Esophagus squamous epithelium (tissue), 5 donors: Measurements from ENCODE around the gene MAD2L2. TPM values are rescaled to one million over a fixed set of nuclear protein-coding genes. Genes with fewer than 3 reads are reported as not detected.
"Not testable (repeated sequence)": the region's sequence is repeated elsewhere in the genome, so short reads cannot be mapped to it uniquely, and the experiment has no call there.

Source experiments
- DNase-seq: peaks from one replicate; lab custom pipeline; 2025; lab: John Stamatoyannopoulos, UW
- H3K27ac ChIP-seq, 4 donors: fragments of 200-600 bp; sonication (generic); one replicate each; pipeline ENCODE4 v1.5.1; 2016 to 2019; ENCODE audit warnings: mild to moderate bottlenecking in 1 of 4
- H3K27me3 ChIP-seq, 4 donors: fragments of 200-600 bp; sonication (generic); 1 replicate in 3 of 4; 2 replicates in 1 of 4; pipeline versions ENCODE4 v1.5.1 to v1.6.0; 2017 to 2021; ENCODE audit warnings: antibody characterized with exemption in 1 of 4
- H3K36me3 ChIP-seq, 3 donors: fragments of 200-600 bp; sonication (generic); one replicate each; pipeline ENCODE4 v1.5.1; 2016 to 2019
- H3K4me1 ChIP-seq, 3 donors: fragments of 200-600 bp; sonication (generic); one replicate each; pipeline ENCODE4 v1.5.1; 2017 to 2019
- H3K4me3 ChIP-seq, 4 donors: fragments of 200-600 bp; sonication (generic); 1 replicate in 3 of 4; 2 replicates in 1 of 4; pipeline ENCODE4 v1.5.1; 2016 to 2019; ENCODE audit warnings: mild to moderate bottlenecking in 2 of 4, moderate library complexity in 1 of 4
- H3K9me3 ChIP-seq, 3 donors: fragments of 200-600 bp; sonication (generic); one replicate each; pipeline ENCODE4 v1.5.1; 2016 to 2019
- POLR2A ChIP-seq, 4 donors: fragments of 450-650 bp; IDR thresholded peaks; one replicate each; pipeline ENCODE4 v1.6.1; 2017; ENCODE audit warnings: antibody characterized with exemption in 4 of 4, mild to moderate bottlenecking in 4 of 4, moderate library complexity in 3 of 4
- WGBS, 2 donors: methylation state at CpG; one replicate each; pipeline ENCODE4 v1.1.5; 2018; 5-methylcytosine and 5-hydroxymethylcytosine counted together
- intact Hi-C: fragments of 100-400 bp; cut with DNase I; formaldehyde crosslinking; loops from one replicate; pipeline ENCODE4 v1.15.0; 2022
- total RNA-seq, 4 donors: library from RNA; depleted of rRNA; stranded (reverse); fragments of >200 nt; gene quantifications; one replicate each; pipeline ENCODE4 v1.1.0, GENCODE V29; 2016
- TF ChIP-seq, protein P1 (sequence below), 6 experiments: fragments of 450-650 bp in 4 of 6; fragments of 200-600 bp in 2 of 6; sonication (generic) in 2 of 6; IDR thresholded peaks; one replicate each; pipeline ENCODE4 v1.5.1; 2016 to 2019; ENCODE audit warnings: antibody characterized with exemption in 6 of 6, mild to moderate bottlenecking in 4 of 6, moderate library complexity in 4 of 6
- donor health status: DM: yes; HTN: yes; CAD: no.

Gene MAD2L2
- total RNA-seq, 4 donors from 2014 or later: 12.1 to 22.8 (median 18.9) TPM

DNA sequence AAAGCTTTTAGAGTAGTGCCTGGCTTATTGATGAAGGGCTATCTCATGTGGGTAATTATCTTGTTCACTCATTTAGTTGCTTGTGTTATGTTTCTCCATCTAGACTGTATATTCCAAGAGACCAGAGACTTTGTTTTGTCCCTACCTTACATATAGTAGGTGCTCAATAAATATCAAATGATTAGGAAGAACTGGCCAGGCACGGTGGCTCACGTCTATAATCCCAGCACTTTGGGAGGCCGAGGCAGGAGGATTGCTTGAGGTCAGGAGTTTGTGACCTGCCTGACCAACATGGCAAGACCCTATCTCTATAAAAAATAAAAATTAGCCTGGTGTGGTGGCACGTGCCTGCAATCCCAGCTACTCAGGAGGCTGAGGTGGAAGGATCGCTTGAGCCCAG lies 35.7 kb downstream of the MAD2L2 start:
- DNase-seq: no peak
- no peak for TF ChIP-seq POLR2A (IDR thresholded peaks at IDR 0.05)
- TF ChIP-seq, protein P1, sequence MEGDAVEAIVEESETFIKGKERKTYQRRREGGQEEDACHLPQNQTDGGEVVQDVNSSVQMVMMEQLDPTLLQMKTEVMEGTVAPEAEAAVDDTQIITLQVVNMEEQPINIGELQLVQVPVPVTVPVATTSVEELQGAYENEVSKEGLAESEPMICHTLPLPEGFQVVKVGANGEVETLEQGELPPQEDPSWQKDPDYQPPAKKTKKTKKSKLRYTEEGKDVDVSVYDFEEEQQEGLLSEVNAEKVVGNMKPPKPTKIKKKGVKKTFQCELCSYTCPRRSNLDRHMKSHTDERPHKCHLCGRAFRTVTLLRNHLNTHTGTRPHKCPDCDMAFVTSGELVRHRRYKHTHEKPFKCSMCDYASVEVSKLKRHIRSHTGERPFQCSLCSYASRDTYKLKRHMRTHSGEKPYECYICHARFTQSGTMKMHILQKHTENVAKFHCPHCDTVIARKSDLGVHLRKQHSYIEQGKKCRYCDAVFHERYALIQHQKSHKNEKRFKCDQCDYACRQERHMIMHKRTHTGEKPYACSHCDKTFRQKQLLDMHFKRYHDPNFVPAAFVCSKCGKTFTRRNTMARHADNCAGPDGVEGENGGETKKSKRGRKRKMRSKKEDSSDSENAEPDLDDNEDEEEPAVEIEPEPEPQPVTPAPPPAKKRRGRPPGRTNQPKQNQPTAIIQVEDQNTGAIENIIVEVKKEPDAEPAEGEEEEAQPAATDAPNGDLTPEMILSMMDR (IDR thresholded peaks at IDR 0.05): no peak
- WGBS, 2 donors: 87 to 88% methylated on average over 4 to 5 of the region's 5 CpGs
- no peaks in the 10 kb centered on the region for H3K36me3 ChIP-seq
- no peak overlapping the region for H3K27ac ChIP-seq
- peaks cover 0 to 58% (median 0%) of the 10 kb centered on the region in 4 donors for H3K27me3 ChIP-seq
- intact Hi-C loops: loop anchor here (10.0 kb wide), 1 partner anchor 610 kb away; no protein-coding TSS in a partner anchor
- H3K9me3 ChIP-seq: no peaks in the 10 kb centered on the region
- peaks cover 0 to 26% (median 15%) of the 10 kb centered on the region in 3 donors for H3K4me1 ChIP-seq
- H3K4me3 ChIP-seq: no peak overlapping the region

DNA sequence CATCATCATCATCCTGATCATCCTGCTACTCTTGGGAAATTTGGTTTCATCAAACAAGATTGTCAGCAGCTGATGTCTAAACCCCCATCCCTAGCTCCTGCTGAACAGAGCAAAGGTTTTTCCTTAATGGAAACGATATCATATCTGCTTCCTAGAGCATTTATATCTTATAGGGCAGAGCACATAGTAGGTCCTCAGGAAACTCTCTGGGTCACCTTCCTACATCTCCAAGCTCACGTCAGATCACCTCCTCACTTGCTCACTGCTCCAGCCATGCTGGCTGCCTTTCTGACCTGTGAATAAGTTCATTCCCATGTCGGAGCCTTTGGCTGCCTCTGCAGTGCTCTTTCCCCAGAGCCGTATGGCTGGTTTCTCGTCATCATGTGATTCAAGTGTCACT lies 37.2 kb downstream of the MAD2L2 start:
- H3K27ac ChIP-seq: no peak overlapping the region
- H3K9me3 ChIP-seq: no peaks in the 10 kb centered on the region
- no peaks in the 10 kb centered on the region for H3K36me3 ChIP-seq
- H3K4me3 ChIP-seq: no peak overlapping the region
- H3K4me1 ChIP-seq: peaks cover 0 to 11% (median 4%) of the 10 kb centered on the region in 3 donors
- peaks cover 0 to 52% (median 0%) of the 10 kb centered on the region in 4 donors for H3K27me3 ChIP-seq
- intact Hi-C loops: loop anchor here (5.0 to 10.0 kb wide), 2 partner anchors 401 to 609 kb away; no protein-coding TSS in a partner anchor
- WGBS, 2 donors: 53 to 75% methylated on average over 2 to 5 of the region's 5 CpGs
- no peak for TF ChIP-seq POLR2A (IDR thresholded peaks at IDR 0.05)
- TF ChIP-seq, protein P1 (IDR thresholded peaks at IDR 0.05): no peak
- DNase-seq: no peak

DNA sequence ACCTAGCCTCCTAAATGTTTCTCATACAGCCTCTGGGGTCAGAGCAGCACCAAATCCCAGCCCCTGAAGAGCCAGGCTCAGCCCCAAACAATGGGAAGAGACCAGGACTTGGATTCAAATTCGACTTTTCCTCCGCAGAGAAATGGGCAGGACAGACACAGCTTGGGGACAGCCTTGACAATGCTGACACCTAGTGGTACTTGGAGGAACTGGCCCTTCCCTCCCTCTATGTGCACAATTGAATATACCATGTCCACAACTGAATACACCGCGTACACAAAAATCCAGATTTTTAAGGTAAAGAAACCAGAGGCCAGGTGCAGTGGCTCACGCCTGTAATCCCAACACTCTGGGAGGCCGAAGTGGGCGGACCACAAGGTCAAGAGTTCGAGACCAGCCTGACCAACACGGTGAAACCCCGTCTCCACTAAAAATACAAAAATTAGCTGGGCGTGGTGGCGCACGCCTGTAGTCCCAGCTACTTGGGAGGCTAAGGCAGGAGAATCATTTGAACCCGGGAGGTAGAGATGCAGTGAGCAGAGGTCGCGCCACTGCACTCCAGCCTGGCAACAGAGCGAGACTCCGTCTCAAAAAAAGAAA lies 38.4 kb downstream of the MAD2L2 start:
- H3K4me3 ChIP-seq, H3K9me3 ChIP-seq, H3K36me3 ChIP-seq, H3K27ac ChIP-seq, DNase-seq, H3K4me1 ChIP-seq: not testable (repeated sequence)
- 55 to 62% methylated on average over 16 to 18 of the region's 18 CpGs for WGBS, 2 donors
- intact Hi-C loops: loop anchor here (5.0 to 10.0 kb wide), 2 partner anchors 400 to 608 kb away; no protein-coding TSS in a partner anchor
- H3K27me3 ChIP-seq: peaks cover 0 to 54% (median 0%) of the 10 kb centered on the region in 4 donors
- TF ChIP-seq, protein P1 (IDR thresholded peaks at IDR 0.05): peak; percentile 91 to 97 (median 95)

DNA sequence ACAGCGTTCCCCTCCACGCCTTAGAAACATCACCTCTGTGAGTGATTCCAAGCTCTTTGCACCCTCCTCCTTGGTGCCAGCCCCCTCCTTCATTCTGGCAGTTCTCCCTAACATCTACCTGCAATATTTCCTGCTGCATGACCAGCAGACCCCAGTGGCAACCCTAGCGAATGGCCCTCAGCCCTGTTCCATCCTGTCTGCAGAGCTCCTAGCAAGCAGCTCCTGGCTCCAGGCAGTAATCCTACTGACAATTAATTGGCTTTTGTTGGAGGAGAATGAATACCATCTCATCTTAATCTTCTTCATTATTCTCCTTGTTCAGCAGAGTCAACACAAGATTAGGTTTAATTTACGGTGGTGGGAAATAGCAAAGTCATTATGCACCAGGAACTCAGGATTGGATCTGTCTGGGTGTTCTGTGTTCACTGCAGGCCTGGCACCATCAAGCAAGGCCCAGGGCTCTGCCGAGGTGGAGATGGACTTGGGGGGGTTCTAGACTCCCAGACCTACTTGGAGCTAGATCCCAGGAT lies 39.1 kb downstream of the MAD2L2 start:
- 41 to 46% methylated on average over 4 to 5 of the region's 5 CpGs for WGBS, 2 donors

More for the DNA sequence above, 39.1 kb downstream of the MAD2L2 start:
- Histone ChIP-seq H3K4me3 (no peak overlapping the region), H3K27ac (no peak overlapping the region), H3K4me1 (no peaks in the 10 kb centered on the region), H3K9me3 (no peaks in the 10 kb centered on the region), H3K27me3 (peaks cover 0 to 57% (median 0%) of the 10 kb centered on the region in 4 donors), H3K36me3 (no peaks in the 10 kb centered on the region)
- no peak for DNase-seq
- intact Hi-C loops: loop anchor here (5.0 to 10.0 kb wide), 2 partner anchors 400 to 607 kb away; no protein-coding TSS in a partner anchor
- TF ChIP-seq, protein P1 (IDR thresholded peaks at IDR 0.05): no peak
- TF ChIP-seq POLR2A (IDR thresholded peaks at IDR 0.05): no peak
